Measurements from ENCODE around the gene RANBP1. TPM values are rescaled to one million over a fixed set of nuclear protein-coding genes. Genes with fewer than 3 reads are reported as not detected.

Gene RANBP1
- total and polyA plus RNA-seq, 2 of the 13 experiments (the other 11 are each of a cell fraction or from before 2014, with no cell fraction given) = 181 to 492 TPM

GRCh38 chr22:20145206-20145831 lies 29.4 kb downstream of the RANBP1 start:
- Histone ChIP-seq H3K27ac (ENCODE audit: extremely low read length, insufficient read depth, low read length) (no peak overlapping the region), H3K9ac (ENCODE audit: insufficient read depth, low read depth, low read length) (no peak overlapping the region), H4K20me1 (ENCODE audit: insufficient read depth, low read length) (0 out of 2 replicates have a peak, but pooled peaks cover 6% of the 10 kb centered on the region), H3K36me3 (replicated peaks in 1 of 2; ENCODE audit: control insufficient read depth in 1 of 2, insufficient read depth in 2 of 2, low read length in 2 of 2) (peaks cover under 1 to 1% of the 10 kb centered on the region in 2 experiments; a peak in 1 of 5 replicates), H3K9me3 (ENCODE audit: low read length) (no peaks in the 10 kb centered on the region), H2AFZ (ENCODE audit: low read length) (no peak overlapping the region), H3K79me2 (ENCODE audit: insufficient read depth, low read length) (no peaks in the 10 kb centered on the region), H3K4me2 (ENCODE audit: low read depth, low read length) (no peak overlapping the region), H3K4me3 (replicated peaks in 1 of 3; ENCODE audit: insufficient read depth in 1 of 3, low read depth in 2 of 3, low read length in 3 of 3) (no peak overlapping the region), H3K4me1 (ENCODE audit: insufficient read depth, low read length) (0 out of 2 replicates have a peak, but pooled peaks cover 12% of the 10 kb centered on the region), H3K27me3 (ENCODE audit: control insufficient read depth in 1 of 2, insufficient read depth in 2 of 2, low read length in 2 of 2) (no peaks in the 10 kb centered on the region)
- intact Hi-C loops (cut with micrococcal nuclease; ENCODE audit: unreplicated experiment) = no loop called here
- ChIA-PET POLR2A (no interaction called here), CTCF (ENCODE audit: low intra/inter-chr PET ratio, low total read pairs) (no interaction called here)
- in situ Hi-C loops (cut with HindIII; ENCODE audit: extremely low pct_ligation_motif_present, low pct_unique_long_range_greater_than_20kb) = no loop called here
- no peak for TF ChIP-seq KLF11 (CRISPR knock-in tag; IDR thresholded peaks at IDR 0.05)
- no peak for TF ChIP-seq MIER3 (CRISPR knock-in tag; IDR thresholded peaks at IDR 0.05; ENCODE audit: borderline replicate concordance)
- TF ChIP-seq ETS1 (CRISPR knock-in tag; IDR thresholded peaks at IDR 0.05) = no peak
- no peak for TF ChIP-seq SNAI1 (CRISPR knock-in tag; IDR thresholded peaks at IDR 0.05; ENCODE audit: borderline replicate concordance)
- TF ChIP-seq ZSCAN5A (CRISPR knock-in tag; IDR thresholded peaks at IDR 0.05; ENCODE audit: borderline replicate concordance) = no peak
- no peak for TF ChIP-seq ARHGAP35 (CRISPR knock-in tag; IDR thresholded peaks at IDR 0.05; ENCODE audit: borderline replicate concordance)
- TF ChIP-seq MEIS1 (CRISPR knock-in tag; IDR thresholded peaks at IDR 0.05; ENCODE audit: borderline replicate concordance) = no peak
- TF ChIP-seq IKZF4 (CRISPR knock-in tag; IDR thresholded peaks at IDR 0.05; ENCODE audit: borderline replicate concordance, low read depth, not compliant biosample characterization) = no peak
- DNase-seq (ENCODE audit: low spot score) = no peak
- ATAC-seq = no peak
- WGBS (ENCODE audit: low lambda C conversion rate) = 100% methylated on average over 3 of the region's 22 CpGs
- FAIRE-seq = no peak
- BruUV-seq (replicated peaks) = no TSS peak
